Hypothalamus (tissue), 51 donors: ENCODE results near the gene SLC1A2.
A peak's percentile ranks its signal among the peaks of the same experiment; 100 is the strongest.

Experiments used
- DNase-seq, 51 donors: peaks; one replicate each; lab custom pipeline; 2025; lab: John Stamatoyannopoulos, UW

The SLC1A2 gene

GRCh38 chr11:35355102-35355749, 64.1 kb downstream of the SLC1A2 start:
- DNase-seq, result no peak

GRCh38 chr11:35354644-35355043, 64.7 kb downstream of the SLC1A2 start:
- DNase-seq, result peak in 1 of 51 donors; percentile 20

GRCh38 chr11:35352077-35352888, 67.1 kb downstream of the SLC1A2 start:
- DNase-seq, result no peak

- no peak for DNase-seq
Measured at GRCh38 chr11:35349897-35350296, 69.5 kb downstream of the SLC1A2 start.

GRCh38 chr11:35348898-35349687, 70.3 kb downstream of the SLC1A2 start:
- DNase-seq, result no peak

- no peak for DNase-seq
Measured at GRCh38 chr11:35347921-35348331, 71.4 kb downstream of the SLC1A2 start.

GRCh38 chr11:35347173-35347878, 72.0 kb downstream of the SLC1A2 start:
- no peak for DNase-seq

GRCh38 chr11:35346472-35347156, 72.7 kb downstream of the SLC1A2 start:
- DNase-seq, result no peak

- DNase-seq, result peak in 3 of 51 donors; percentile 2 to 25 (median 14)
Measured at GRCh38 chr11:35344681-35345574, 74.4 kb downstream of the SLC1A2 start.

GRCh38 chr11:35343033-35343598, 76.2 kb downstream of the SLC1A2 start:
- DNase-seq, result no peak

- no peak for DNase-seq
Measured at GRCh38 chr11:35340715-35341114, 78.6 kb downstream of the SLC1A2 start.

GRCh38 chr11:35340071-35340470, 79.3 kb downstream of the SLC1A2 start:
- DNase-seq, result no peak

GRCh38 chr11:35338921-35339320, 80.4 kb downstream of the SLC1A2 start:
- no peak for DNase-seq

- no peak for DNase-seq
Measured at GRCh38 chr11:35337914-35338305, 81.4 kb downstream of the SLC1A2 start.

- DNase-seq, result peak in 1 of 51 donors; percentile 27
Measured at GRCh38 chr11:35337136-35337913, 82.0 kb downstream of the SLC1A2 start.

GRCh38 chr11:35336726-35337125, 82.6 kb downstream of the SLC1A2 start:
- no peak for DNase-seq

GRCh38 chr11:35335226-35335625, 84.1 kb downstream of the SLC1A2 start:
- no peak for DNase-seq
